Right atrium auricular region (tissue), 2 donors: ENCODE measurements around the gene ZBTB21. TPM values are rescaled to one million over a fixed set of nuclear protein-coding genes. Genes with fewer than 3 reads are reported as not detected.

ENCODE experiments used
- DNase-seq: peaks from one replicate; pipeline ENCODE4 v3.0.0-alpha.2; 2019; ENCODE audit warnings: low spot score
- H3K27ac ChIP-seq, 2 donors: fragments of 200-600 bp; sonication (generic); 1 replicate in 1 of 2; 2 replicates in 1 of 2; pipeline ENCODE4 v1.5.1; 2016 to 2019
- H3K27me3 ChIP-seq, 2 donors: fragments of 200-600 bp; sonication (generic); one replicate each; pipeline versions ENCODE4 v1.5.1 to v1.6.0; 2017 to 2019
- H3K36me3 ChIP-seq: fragments of 200-600 bp; sonication (generic); one replicate; pipeline ENCODE4 v1.5.1; 2016
- H3K4me1 ChIP-seq, 2 donors: fragments of 200-600 bp; sonication (generic); one replicate each; pipeline versions ENCODE4 v1.5.1 to v1.6.0; 2017 to 2019
- H3K4me3 ChIP-seq, 2 donors: fragments of 200-600 bp; sonication (generic); 1 replicate in 1 of 2; 2 replicates in 1 of 2; pipeline ENCODE4 v1.5.1; 2017 to 2019; ENCODE audit warnings: mild to moderate bottlenecking in 1 of 2, moderate library complexity in 1 of 2
- H3K9me3 ChIP-seq, 2 donors: fragments of 200-600 bp; sonication (generic); one replicate each; pipeline ENCODE4 v1.5.1; 2019
- CTCF ChIP-seq, 2 donors: fragments of 200-600 bp; sonication (generic); IDR thresholded peaks; one replicate each; pipeline ENCODE4 v1.5.1; 2019; ENCODE audit warnings: antibody characterized with exemption in 2 of 2
- total RNA-seq, 2 donors: library from RNA; depleted of rRNA; stranded (reverse); fragments of >200 nt; gene quantifications; one replicate each; pipeline ENCODE4 v1.1.0, GENCODE V29; 2016

ZBTB21 gene
- total RNA-seq, 2 donors from 2014 or later, result 5.5 to 10.3 TPM

- Histone ChIP-seq H3K27me3 (no peaks in the 10 kb centered on the region), H3K4me3 (no peak overlapping the region), H3K36me3 (no peaks in the 10 kb centered on the region), H3K4me1 (peaks cover 0 to 43% of the 10 kb centered on the region in 2 donors), H3K9me3 (no peaks in the 10 kb centered on the region), H3K27ac (no peak overlapping the region)
- DNase-seq, result no peak
- no peak for TF ChIP-seq CTCF (IDR thresholded peaks at IDR 0.05)
Observed at GRCh38 chr21:41948901-41949300, 61.3 kb downstream of the ZBTB21 start.

GRCh38 chr21:41948078-41948895 lies 61.9 kb downstream of the ZBTB21 start:
- Histone ChIP-seq H3K4me1 (peaks cover 0 to 42% of the 10 kb centered on the region in 2 donors), H3K36me3 (no peaks in the 10 kb centered on the region), H3K4me3 (no peak overlapping the region), H3K27ac (peak overlapping the region; percentile 19 to 42), H3K27me3 (no peaks in the 10 kb centered on the region), H3K9me3 (no peaks in the 10 kb centered on the region)
- DNase-seq, result no peak
- no peak for TF ChIP-seq CTCF (IDR thresholded peaks at IDR 0.05)

GRCh38 chr21:41945982-41946381 lies 64.2 kb downstream of the ZBTB21 start:
- H3K9me3 ChIP-seq, result no peaks in the 10 kb centered on the region
- no peak overlapping the region for H3K27ac ChIP-seq
- no peak overlapping the region for H3K4me3 ChIP-seq
- no peaks in the 10 kb centered on the region for H3K36me3 ChIP-seq
- no peak for DNase-seq
- peaks cover 0 to 21% of the 10 kb centered on the region in 2 donors for H3K4me1 ChIP-seq
- no peaks in the 10 kb centered on the region for H3K27me3 ChIP-seq
- TF ChIP-seq CTCF (IDR thresholded peaks at IDR 0.05), result no peak

- H3K4me1 ChIP-seq, result peaks cover 0 to 14% of the 10 kb centered on the region in 2 donors
- no peak for DNase-seq
- no peaks in the 10 kb centered on the region for H3K36me3 ChIP-seq
- H3K9me3 ChIP-seq, result no peaks in the 10 kb centered on the region
- TF ChIP-seq CTCF (IDR thresholded peaks at IDR 0.05), result no peak
- no peak overlapping the region for H3K27ac ChIP-seq
- no peaks in the 10 kb centered on the region for H3K27me3 ChIP-seq
- no peak overlapping the region for H3K4me3 ChIP-seq
Observed at GRCh38 chr21:41943851-41944250, 66.3 kb downstream of the ZBTB21 start.

- no peak for DNase-seq
- peaks cover 0 to 2% of the 10 kb centered on the region in 2 donors for H3K4me1 ChIP-seq
- no peaks in the 10 kb centered on the region for H3K27me3 ChIP-seq
- no peaks in the 10 kb centered on the region for H3K36me3 ChIP-seq
- no peak overlapping the region for H3K4me3 ChIP-seq
- H3K9me3 ChIP-seq, result no peaks in the 10 kb centered on the region
- TF ChIP-seq CTCF (IDR thresholded peaks at IDR 0.05), result no peak
- no peak overlapping the region for H3K27ac ChIP-seq
Observed at GRCh38 chr21:41942457-41942856, 67.7 kb downstream of the ZBTB21 start.

GRCh38 chr21:41941941-41942340 lies 68.2 kb downstream of the ZBTB21 start:
- H3K36me3 ChIP-seq, result no peaks in the 10 kb centered on the region
- no peak for TF ChIP-seq CTCF (IDR thresholded peaks at IDR 0.05)
- H3K4me3 ChIP-seq, result no peak overlapping the region

More at GRCh38 chr21:41941941-41942340, 68.2 kb downstream of the ZBTB21 start:
- Histone ChIP-seq H3K4me1 (no peaks in the 10 kb centered on the region), H3K9me3 (no peaks in the 10 kb centered on the region), H3K27me3 (no peaks in the 10 kb centered on the region), H3K27ac (no peak overlapping the region)
- DNase-seq, result no peak
